Astrocyte (in vitro differentiated cells and primary cell): Measurements from ENCODE around the gene DCAF10. TPM values are rescaled to one million over a fixed set of nuclear protein-coding genes. Genes with fewer than 3 reads are reported as not detected.

Source experiments
- DNase-seq: peaks from one replicate; pipeline ENCODE4 v3.0.0-alpha.2; 2010; ENCODE audit warnings: low read depth
- FAIRE-seq: peaks from 2 replicates; lab custom pipeline; 2011; peaks lifted over from hg19 to GRCh38; lab: Jason Lieb, UNC
- H2AFZ ChIP-seq: 2 replicates; pipeline ENCODE4 v1.6.0; 2012; ENCODE audit warnings: low read depth, low read length, inconsistent platforms
- H3K27ac ChIP-seq: 2 replicates; pipeline ENCODE4 v1.5.1; 2011; ENCODE audit warnings: low read depth, low read length, inconsistent platforms
- H3K27me3 ChIP-seq: 2 replicates; pipeline ENCODE4 v1.6.0; 2011; ENCODE audit warnings: low read length, inconsistent platforms; ENCODE audit not compliant: insufficient read depth
- H3K36me3 ChIP-seq: 2 replicates; pipeline ENCODE4 v1.5.1; 2011; ENCODE audit warnings: low read length, inconsistent platforms; ENCODE audit not compliant: insufficient read depth
- H3K4me1 ChIP-seq: 2 replicates; pipeline ENCODE4 v1.5.1; 2011; ENCODE audit warnings: low read length, inconsistent platforms; ENCODE audit not compliant: insufficient read depth
- H3K4me2 ChIP-seq: 2 replicates; pipeline ENCODE4 v1.6.0; 2012; ENCODE audit warnings: low read length, inconsistent platforms
- H3K4me3 ChIP-seq: 2 replicates; pipeline ENCODE4 v1.5.1; 2011; ENCODE audit warnings: low read depth, mild to moderate bottlenecking, low read length, inconsistent platforms; ENCODE audit not compliant: insufficient read depth
- H3K79me2 ChIP-seq: 2 replicates; pipeline ENCODE4 v1.6.0; 2012; ENCODE audit warnings: mild to moderate bottlenecking, low read length, inconsistent platforms; ENCODE audit not compliant: insufficient read depth
- H3K9ac ChIP-seq: 2 replicates; pipeline ENCODE4 v1.6.0; 2012; ENCODE audit warnings: mild to moderate bottlenecking, low read length, inconsistent platforms
- H3K9me3 ChIP-seq: 2 replicates; pipeline ENCODE4 v1.5.1; 2012; ENCODE audit warnings: low read depth, mild to moderate bottlenecking, low read length, inconsistent platforms; ENCODE audit not compliant: insufficient read depth
- H4K20me1 ChIP-seq: 2 replicates; pipeline ENCODE4 v1.6.0; 2012; ENCODE audit warnings: low read length, inconsistent platforms; ENCODE audit not compliant: insufficient read depth
- H3K27ac Mint-ChIP-seq: one replicate; pipeline ENCODE4 v1.8.0; 2021; ENCODE audit warnings: mild to moderate bottlenecking, mixed read lengths; ENCODE audit not compliant: unreplicated experiment
- H3K27me3 Mint-ChIP-seq: one replicate; pipeline ENCODE4 v1.8.0; 2021; ENCODE audit warnings: low read depth, mixed read lengths; ENCODE audit not compliant: unreplicated experiment
- H3K36me3 Mint-ChIP-seq: one replicate; pipeline ENCODE4 v1.8.0; 2021; ENCODE audit warnings: low read depth, mixed read lengths; ENCODE audit not compliant: unreplicated experiment
- H3K4me1 Mint-ChIP-seq: one replicate; pipeline ENCODE4 v1.8.0; 2021; ENCODE audit warnings: low read depth, mixed read lengths; ENCODE audit not compliant: unreplicated experiment
- H3K4me3 Mint-ChIP-seq: one replicate; pipeline ENCODE4 v1.8.0; 2021; ENCODE audit warnings: mild to moderate bottlenecking, moderate library complexity, mixed read lengths; ENCODE audit not compliant: unreplicated experiment
- H3K9me3 Mint-ChIP-seq: one replicate; pipeline ENCODE4 v1.8.0; 2021; ENCODE audit warnings: mild to moderate bottlenecking, mixed read lengths; ENCODE audit not compliant: unreplicated experiment
- EZH2 ChIP-seq: IDR thresholded peaks from 2 replicates; pipeline ENCODE4 v1.6.1; 2012; ENCODE audit warnings: mild to moderate bottlenecking, low read length, inconsistent platforms; ENCODE audit not compliant: insufficient read depth
- total RNA-seq: library from RNA; stranded (reverse); gene quantifications from 2 replicates; pipeline ENCODE4 v1.2.1, GENCODE V29; 2021
- TF ChIP-seq, protein P1 (sequence below): IDR thresholded peaks from 2 replicates; pipeline ENCODE4 v1.5.1; 2011; ENCODE audit warnings: low read depth, mild to moderate bottlenecking, inconsistent platforms, low read length, moderate library complexity; ENCODE audit not compliant: insufficient read depth

DCAF10 gene
- total RNA-seq, 1 donor from 2014 or later = 22.3 TPM

DNA sequence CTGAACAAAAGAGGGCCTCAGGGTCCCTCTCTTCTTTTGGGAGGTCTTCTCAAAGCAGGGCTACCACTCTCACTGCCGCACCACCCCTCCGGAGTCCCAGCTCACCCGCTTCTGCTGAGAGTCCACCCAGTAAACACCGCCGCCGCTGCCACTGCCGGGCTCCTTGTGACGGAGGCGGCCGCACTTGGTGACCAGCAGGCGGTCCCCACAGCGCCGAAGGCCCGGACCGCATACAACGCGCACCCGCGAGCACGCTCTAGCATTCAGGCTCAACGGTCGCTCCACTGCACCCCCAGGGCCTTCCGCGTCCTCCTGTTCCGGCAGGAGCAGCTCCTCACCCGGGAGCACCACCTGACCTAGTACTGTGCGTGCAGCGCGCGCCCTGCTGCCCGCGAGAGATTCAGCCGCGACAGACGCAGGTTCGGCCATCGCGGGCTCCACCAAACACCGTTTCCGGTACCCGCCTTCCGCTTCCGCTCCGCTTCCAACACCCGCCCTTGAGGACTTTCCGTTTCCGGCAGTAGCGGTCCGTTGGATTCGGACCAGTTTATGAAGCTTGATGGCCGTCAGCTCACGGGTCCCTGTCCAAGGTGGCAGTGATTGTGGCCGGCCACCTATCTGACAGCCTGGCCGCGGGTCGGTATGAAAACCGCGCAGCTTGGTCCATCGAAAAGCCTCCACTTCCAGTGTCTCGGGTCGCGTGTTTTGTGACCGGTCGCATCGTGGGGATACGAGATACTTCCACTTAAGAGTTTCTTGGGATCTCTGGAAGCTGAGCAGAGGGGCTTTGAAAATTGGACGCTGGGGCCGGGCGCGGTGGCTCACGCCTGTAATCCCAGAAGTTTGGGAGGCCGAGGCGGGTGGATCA lies 15.7 kb upstream of the DCAF10 start, which contains the start of gene EXOSC3:
Gene EXOSC3 (minus strand): TSS at position 449 of the 868 bp plus-strand sequence. CDS start 20 bp downstream, at position 429.
- no peaks in the 10 kb centered on the region for H3K27me3 ChIP-seq
- H3K9me3 ChIP-seq = no peaks in the 10 kb centered on the region
- H3K4me1 ChIP-seq = peaks cover 7% of the 10 kb centered on the region
- peak within 1 kb of the TSS; percentile 92 for H3K4me2 ChIP-seq
- peak; percentile 84 for DNase-seq
- peaks cover 7% of the 10 kb centered on the region for H3K36me3 Mint-ChIP-seq
- H2AFZ ChIP-seq = peak within 1 kb of the TSS; percentile 99
- H3K4me1 Mint-ChIP-seq = peaks cover 10% of the 10 kb centered on the region
- H4K20me1 ChIP-seq = peaks cover 34% of the 10 kb centered on the region
- no peak for TF ChIP-seq EZH2
- TF ChIP-seq, protein P1, sequence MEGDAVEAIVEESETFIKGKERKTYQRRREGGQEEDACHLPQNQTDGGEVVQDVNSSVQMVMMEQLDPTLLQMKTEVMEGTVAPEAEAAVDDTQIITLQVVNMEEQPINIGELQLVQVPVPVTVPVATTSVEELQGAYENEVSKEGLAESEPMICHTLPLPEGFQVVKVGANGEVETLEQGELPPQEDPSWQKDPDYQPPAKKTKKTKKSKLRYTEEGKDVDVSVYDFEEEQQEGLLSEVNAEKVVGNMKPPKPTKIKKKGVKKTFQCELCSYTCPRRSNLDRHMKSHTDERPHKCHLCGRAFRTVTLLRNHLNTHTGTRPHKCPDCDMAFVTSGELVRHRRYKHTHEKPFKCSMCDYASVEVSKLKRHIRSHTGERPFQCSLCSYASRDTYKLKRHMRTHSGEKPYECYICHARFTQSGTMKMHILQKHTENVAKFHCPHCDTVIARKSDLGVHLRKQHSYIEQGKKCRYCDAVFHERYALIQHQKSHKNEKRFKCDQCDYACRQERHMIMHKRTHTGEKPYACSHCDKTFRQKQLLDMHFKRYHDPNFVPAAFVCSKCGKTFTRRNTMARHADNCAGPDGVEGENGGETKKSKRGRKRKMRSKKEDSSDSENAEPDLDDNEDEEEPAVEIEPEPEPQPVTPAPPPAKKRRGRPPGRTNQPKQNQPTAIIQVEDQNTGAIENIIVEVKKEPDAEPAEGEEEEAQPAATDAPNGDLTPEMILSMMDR = no peak
- peaks cover 1% of the 10 kb centered on the region for H3K27me3 Mint-ChIP-seq
- H3K27ac Mint-ChIP-seq = peak within 1 kb of the TSS; percentile 91
- peaks cover 30% of the 10 kb centered on the region for H3K36me3 ChIP-seq
- peaks cover 40% of the 10 kb centered on the region for H3K79me2 ChIP-seq
- peak within 1 kb of the TSS; percentile 89 for H3K9ac ChIP-seq
- peak within 1 kb of the TSS; percentile 98 for H3K4me3 Mint-ChIP-seq
- peak within 1 kb of the TSS; percentile 75 for H3K27ac ChIP-seq
- H3K9me3 Mint-ChIP-seq = no peaks in the 10 kb centered on the region
- peak within 1 kb of the TSS; percentile 96 for H3K4me3 ChIP-seq
- FAIRE-seq = peak; percentile 13

DNA sequence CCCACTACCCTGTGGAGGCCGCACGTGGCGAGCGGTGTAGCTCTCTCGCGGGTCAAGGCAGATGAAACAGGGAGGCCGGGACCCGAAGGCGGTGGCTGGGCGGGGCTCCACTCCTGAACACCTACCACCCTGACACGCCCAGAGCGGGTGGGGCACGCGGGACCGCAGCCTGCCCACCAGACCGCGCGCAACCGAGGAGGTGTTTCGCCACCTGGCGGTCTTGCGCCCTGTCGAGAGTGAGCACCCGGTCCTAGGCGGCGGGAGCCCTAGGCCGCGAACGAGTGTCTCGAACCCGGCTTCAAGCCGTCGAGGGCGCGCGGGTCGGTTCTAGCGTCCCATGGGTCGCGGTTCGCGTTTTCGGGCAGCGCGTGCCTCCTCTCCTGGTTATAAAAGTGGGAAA lies 13.5 kb upstream of the DCAF10 start:
- no peaks in the 10 kb centered on the region for H3K9me3 ChIP-seq
- Mint-ChIP-seq H3K9me3 (no peaks in the 10 kb centered on the region), H3K27ac (no peak overlapping the region), H3K4me1 (peaks cover 10% of the 10 kb centered on the region), H3K4me3 (no peak overlapping the region), H3K36me3 (peaks cover 3% of the 10 kb centered on the region), H3K27me3 (peaks cover 3% of the 10 kb centered on the region)
- H3K9ac ChIP-seq = no peak overlapping the region
- H3K27ac ChIP-seq = no peak overlapping the region
- H3K4me2 ChIP-seq = no peak overlapping the region
- peaks cover 31% of the 10 kb centered on the region for H3K79me2 ChIP-seq
- H3K4me1 ChIP-seq = peaks cover 7% of the 10 kb centered on the region
- DNase-seq (no peak), FAIRE-seq (no peak)
- TF ChIP-seq EZH2 = no peak
- TF ChIP-seq, protein P1 = no peak
- H3K4me3 ChIP-seq = no peak overlapping the region
- peaks cover 10% of the 10 kb centered on the region for H3K36me3 ChIP-seq
- no peak overlapping the region for H2AFZ ChIP-seq
- no peaks in the 10 kb centered on the region for H3K27me3 ChIP-seq
- peaks cover 20% of the 10 kb centered on the region for H4K20me1 ChIP-seq
